HEK293 (cell line): Measurements from ENCODE around the gene MTRFR.

Source experiments
- GLI2 ChIP-seq: fragments of 450-650 bp; formaldehyde crosslinking; IDR thresholded peaks from 2 replicates; pipeline ENCODE4; 2017; ENCODE audit warnings: missing biosample characterization, missing genetic modification characterization, low read depth, borderline replicate concordance
- MEIS1 ChIP-seq: sonication (generic); formaldehyde crosslinking; IDR thresholded peaks from 2 replicates; pipeline ENCODE4 v1.8.1; 2022; ENCODE audit warnings: missing genetic modification reagents, mild to moderate bottlenecking, borderline replicate concordance
- OSR2 ChIP-seq: fragments of 450-650 bp; formaldehyde crosslinking; IDR thresholded peaks from 2 replicates; pipeline ENCODE4 v1.5.1; 2016; ENCODE audit warnings: missing biosample characterization, missing genetic modification characterization
- SALL2 ChIP-seq: fragments of 450-650 bp; formaldehyde crosslinking; IDR thresholded peaks from 2 replicates; pipeline ENCODE4 v1.5.0; 2017; ENCODE audit warnings: missing biosample characterization, mild to moderate bottlenecking, missing genetic modification characterization, borderline replicate concordance
- YY1 ChIP-seq: fragments of 450-650 bp; formaldehyde crosslinking; IDR thresholded peaks from 2 replicates; pipeline ENCODE4 v1.5.1; 2018; ENCODE audit warnings: missing biosample characterization, missing genetic modification characterization
- ZBTB20 ChIP-seq: fragments of 450-650 bp; formaldehyde crosslinking; IDR thresholded peaks from 2 replicates; pipeline ENCODE4 v1.5.1; 2016; ENCODE audit warnings: missing biosample characterization, missing genetic modification characterization
- ZBTB7A ChIP-seq: fragments of 450-650 bp; formaldehyde crosslinking; IDR thresholded peaks from 2 replicates; pipeline ENCODE4 v1.5.1; 2016; ENCODE audit warnings: low read depth, missing biosample characterization, missing genetic modification characterization
- ZBTB8A ChIP-seq: fragments of 450-650 bp; formaldehyde crosslinking; IDR thresholded peaks from 2 replicates; pipeline ENCODE4 v1.5.1; 2016; ENCODE audit warnings: missing biosample characterization, missing genetic modification characterization
- ZFHX2 ChIP-seq: fragments of 450-650 bp; formaldehyde crosslinking; conservative IDR thresholded peaks from 2 replicates; pipeline ENCODE4 v1.5.1; 2016; ENCODE audit warnings: missing biosample characterization, missing genetic modification characterization
- ZFP3 ChIP-seq: fragments of 450-650 bp; formaldehyde crosslinking; IDR thresholded peaks from 2 replicates; pipeline ENCODE4 v1.5.1; 2016; ENCODE audit warnings: low read depth, missing biosample characterization, missing genetic modification characterization
- ZNF184 ChIP-seq: fragments of 450-650 bp; IDR thresholded peaks from 2 replicates; pipeline ENCODE4 v1.5.1; 2018; ENCODE audit warnings: missing biosample characterization, mild to moderate bottlenecking, missing genetic modification characterization
- ZNF211 ChIP-seq: fragments of 450-650 bp; formaldehyde crosslinking; IDR thresholded peaks from 2 replicates; pipeline ENCODE4 v1.5.1; 2016; ENCODE audit warnings: low read depth, missing biosample characterization, missing genetic modification characterization
- ZNF239 ChIP-seq: fragments of 450-650 bp; formaldehyde crosslinking; IDR thresholded peaks from 2 replicates; pipeline ENCODE4 v1.5.1; 2016; ENCODE audit warnings: missing biosample characterization, missing genetic modification characterization
- ZNF324 ChIP-seq: fragments of 450-650 bp; formaldehyde crosslinking; IDR thresholded peaks from 2 replicates; pipeline ENCODE4 v1.5.1; 2016; ENCODE audit warnings: missing biosample characterization, missing genetic modification characterization
- ZNF426 ChIP-seq: fragments of 450-650 bp; formaldehyde crosslinking; IDR thresholded peaks from 2 replicates; pipeline ENCODE4 v1.5.1; 2017; ENCODE audit warnings: missing biosample characterization, missing genetic modification characterization, mild to moderate bottlenecking, inconsistent platforms, moderate library complexity
- ZNF560 ChIP-seq: fragments of 450-650 bp; formaldehyde crosslinking; IDR thresholded peaks from 2 replicates; pipeline ENCODE4 v1.5.1; 2017; ENCODE audit warnings: missing biosample characterization, missing genetic modification characterization, borderline replicate concordance
- ZNF600 ChIP-seq: fragments of 450-650 bp; formaldehyde crosslinking; IDR thresholded peaks from 2 replicates; pipeline ENCODE4 v1.5.1; 2016; ENCODE audit warnings: missing biosample characterization, missing genetic modification characterization
- ZNF623 ChIP-seq: fragments of 450-650 bp; formaldehyde crosslinking; IDR thresholded peaks from 2 replicates; pipeline ENCODE4 v1.5.1; 2016; ENCODE audit warnings: missing biosample characterization, missing genetic modification characterization
- ZNF624 ChIP-seq: fragments of 450-650 bp; formaldehyde crosslinking; IDR thresholded peaks from 2 replicates; pipeline ENCODE4 v1.5.1; 2017; ENCODE audit warnings: missing biosample characterization, missing genetic modification characterization
- ZNF654 ChIP-seq: fragments of 450-650 bp; formaldehyde crosslinking; IDR thresholded peaks from 2 replicates; pipeline ENCODE4 v1.5.1; 2016; ENCODE audit warnings: low read depth, missing biosample characterization, missing genetic modification characterization
- ZNF707 ChIP-seq: fragments of 450-650 bp; formaldehyde crosslinking; IDR thresholded peaks from 2 replicates; pipeline ENCODE4 v1.5.1; 2016; ENCODE audit warnings: missing biosample characterization, missing genetic modification characterization
- ZNF768 ChIP-seq: fragments of 450-650 bp; formaldehyde crosslinking; IDR thresholded peaks from 2 replicates; pipeline ENCODE4 v1.5.1; 2018; ENCODE audit warnings: missing biosample characterization, mild to moderate bottlenecking, missing genetic modification characterization
- TF ChIP-seq, protein P1 (sequence below): fragments of 450-650 bp; formaldehyde crosslinking; IDR thresholded peaks from 2 replicates; pipeline ENCODE4 v1.5.1; 2016; ENCODE audit warnings: missing biosample characterization, missing genetic modification characterization
- TF ChIP-seq, protein P2 (sequence below): fragments of 450-650 bp; IDR thresholded peaks from 2 replicates; pipeline ENCODE4 v1.5.1; 2018; ENCODE audit warnings: missing biosample characterization, mild to moderate bottlenecking, missing genetic modification characterization
- TF ChIP-seq, protein P3 (sequence below): fragments of 450-650 bp; formaldehyde crosslinking; IDR thresholded peaks from 2 replicates; pipeline ENCODE4 v1.5.1; 2016; ENCODE audit warnings: missing biosample characterization, missing genetic modification characterization
- TF ChIP-seq, protein P4 (sequence below): fragments of 450-650 bp; formaldehyde crosslinking; IDR thresholded peaks from 2 replicates; pipeline ENCODE4 v1.5.1; 2016; ENCODE audit warnings: missing biosample characterization, missing genetic modification characterization
- TF ChIP-seq, protein P5 (sequence below): fragments of 450-650 bp; formaldehyde crosslinking; IDR thresholded peaks from 2 replicates; pipeline ENCODE4 v1.5.1; 2016; ENCODE audit warnings: missing biosample characterization, missing genetic modification characterization
- TF ChIP-seq, protein P6 (sequence below): fragments of 450-650 bp; formaldehyde crosslinking; IDR thresholded peaks from 2 replicates; pipeline ENCODE4 v1.5.1; 2016; ENCODE audit warnings: missing biosample characterization, missing genetic modification characterization

The MTRFR gene

DNA sequence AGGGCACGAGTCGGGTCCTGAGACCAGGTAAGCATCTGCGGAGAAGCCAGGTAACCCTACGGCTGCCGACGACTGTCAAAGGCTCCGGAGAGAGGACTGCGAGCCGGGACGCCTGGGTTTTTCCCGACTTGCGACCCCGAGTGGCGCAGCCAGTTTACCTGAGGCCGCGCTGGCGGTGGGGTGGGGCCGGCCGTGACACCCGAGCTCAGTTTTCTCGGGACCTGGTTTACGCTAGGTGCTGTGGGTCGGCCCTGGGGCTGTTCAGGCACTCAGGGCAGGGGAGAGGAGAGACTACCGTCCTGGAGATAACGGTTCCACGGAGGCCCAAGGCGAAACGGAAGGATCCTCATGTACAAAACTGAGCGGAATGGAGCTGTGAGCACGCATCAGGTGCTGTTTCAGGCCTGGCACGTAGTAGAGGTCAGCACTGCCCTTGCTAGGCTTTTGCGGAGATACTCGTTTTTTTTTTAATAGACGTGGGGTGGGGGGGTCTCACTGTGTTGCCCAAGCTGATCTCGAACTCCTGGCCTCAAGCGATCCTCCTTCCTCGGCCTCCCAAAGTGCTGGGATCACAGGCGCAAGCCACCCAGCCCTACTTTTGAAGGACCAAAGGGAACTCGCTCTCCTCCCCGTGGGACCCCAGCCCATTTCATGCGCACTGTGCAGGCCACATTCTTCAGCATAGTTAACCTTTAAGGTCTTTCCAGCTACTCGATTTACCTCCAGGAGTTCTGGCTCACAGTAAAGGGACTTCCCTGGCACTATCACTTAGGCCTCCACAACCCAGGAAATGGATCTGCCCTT, 471 bp downstream of the MTRFR start (continued):
- TF ChIP-seq, protein P1, sequence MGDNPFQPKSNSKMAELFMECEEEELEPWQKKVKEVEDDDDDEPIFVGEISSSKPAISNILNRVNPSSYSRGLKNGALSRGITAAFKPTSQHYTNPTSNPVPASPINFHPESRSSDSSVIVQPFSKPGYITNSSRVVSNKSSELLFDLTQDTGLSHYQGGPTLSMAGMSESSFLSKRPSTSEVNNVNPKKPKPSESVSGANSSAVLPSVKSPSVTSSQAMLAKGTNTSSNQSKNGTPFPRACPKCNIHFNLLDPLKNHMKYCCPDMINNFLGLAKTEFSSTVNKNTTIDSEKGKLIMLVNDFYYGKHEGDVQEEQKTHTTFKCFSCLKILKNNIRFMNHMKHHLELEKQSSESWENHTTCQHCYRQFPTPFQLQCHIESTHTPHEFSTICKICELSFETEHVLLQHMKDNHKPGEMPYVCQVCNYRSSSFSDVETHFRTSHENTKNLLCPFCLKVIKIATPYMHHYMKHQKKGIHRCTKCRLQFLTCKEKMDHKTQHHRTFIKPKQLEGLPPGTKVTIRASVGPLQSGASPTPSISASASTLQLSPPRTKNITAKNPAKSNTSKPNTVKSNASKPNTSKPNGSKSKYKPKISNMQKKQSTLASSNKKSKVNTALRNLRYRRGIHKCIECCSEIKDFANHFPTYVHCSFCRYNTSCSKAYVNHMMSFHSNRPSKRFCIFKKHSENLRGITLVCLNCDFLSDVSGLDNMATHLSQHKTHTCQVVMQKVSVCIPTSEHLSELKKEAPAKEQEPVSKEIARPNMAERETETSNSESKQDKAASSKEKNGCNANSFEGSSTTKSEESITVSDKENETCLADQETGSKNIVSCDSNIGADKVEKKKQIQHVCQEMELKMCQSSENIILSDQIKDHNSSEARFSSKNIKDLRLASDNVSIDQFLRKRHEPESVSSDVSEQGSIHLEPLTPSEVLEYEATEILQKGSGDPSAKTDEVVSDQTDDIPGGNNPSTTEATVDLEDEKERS (tag by site-specific recombination) = no peak
- TF ChIP-seq ZNF654 = no peak
- TF ChIP-seq MEIS1 (CRISPR knock-in tag) = no peak
- peak; percentile 59; the same call in 1 of the 2 replicates for TF ChIP-seq ZFP3 (tag by site-specific recombination)
- no peak for TF ChIP-seq ZBTB7A
- TF ChIP-seq ZNF211 (tag by site-specific recombination) = no peak
- no peak for TF ChIP-seq ZNF624 (tag by site-specific recombination)
- TF ChIP-seq ZNF184 (tag by site-specific recombination) = no peak
- TF ChIP-seq ZNF324 (tag by site-specific recombination) = no peak
- TF ChIP-seq, protein P2, sequence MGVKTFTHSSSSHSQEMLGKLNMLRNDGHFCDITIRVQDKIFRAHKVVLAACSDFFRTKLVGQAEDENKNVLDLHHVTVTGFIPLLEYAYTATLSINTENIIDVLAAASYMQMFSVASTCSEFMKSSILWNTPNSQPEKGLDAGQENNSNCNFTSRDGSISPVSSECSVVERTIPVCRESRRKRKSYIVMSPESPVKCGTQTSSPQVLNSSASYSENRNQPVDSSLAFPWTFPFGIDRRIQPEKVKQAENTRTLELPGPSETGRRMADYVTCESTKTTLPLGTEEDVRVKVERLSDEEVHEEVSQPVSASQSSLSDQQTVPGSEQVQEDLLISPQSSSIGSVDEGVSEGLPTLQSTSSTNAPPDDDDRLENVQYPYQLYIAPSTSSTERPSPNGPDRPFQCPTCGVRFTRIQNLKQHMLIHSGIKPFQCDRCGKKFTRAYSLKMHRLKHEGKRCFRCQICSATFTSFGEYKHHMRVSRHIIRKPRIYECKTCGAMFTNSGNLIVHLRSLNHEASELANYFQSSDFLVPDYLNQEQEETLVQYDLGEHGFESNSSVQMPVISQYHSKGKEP = no peak
- TF ChIP-seq ZNF239 = no peak
- TF ChIP-seq, protein P3, sequence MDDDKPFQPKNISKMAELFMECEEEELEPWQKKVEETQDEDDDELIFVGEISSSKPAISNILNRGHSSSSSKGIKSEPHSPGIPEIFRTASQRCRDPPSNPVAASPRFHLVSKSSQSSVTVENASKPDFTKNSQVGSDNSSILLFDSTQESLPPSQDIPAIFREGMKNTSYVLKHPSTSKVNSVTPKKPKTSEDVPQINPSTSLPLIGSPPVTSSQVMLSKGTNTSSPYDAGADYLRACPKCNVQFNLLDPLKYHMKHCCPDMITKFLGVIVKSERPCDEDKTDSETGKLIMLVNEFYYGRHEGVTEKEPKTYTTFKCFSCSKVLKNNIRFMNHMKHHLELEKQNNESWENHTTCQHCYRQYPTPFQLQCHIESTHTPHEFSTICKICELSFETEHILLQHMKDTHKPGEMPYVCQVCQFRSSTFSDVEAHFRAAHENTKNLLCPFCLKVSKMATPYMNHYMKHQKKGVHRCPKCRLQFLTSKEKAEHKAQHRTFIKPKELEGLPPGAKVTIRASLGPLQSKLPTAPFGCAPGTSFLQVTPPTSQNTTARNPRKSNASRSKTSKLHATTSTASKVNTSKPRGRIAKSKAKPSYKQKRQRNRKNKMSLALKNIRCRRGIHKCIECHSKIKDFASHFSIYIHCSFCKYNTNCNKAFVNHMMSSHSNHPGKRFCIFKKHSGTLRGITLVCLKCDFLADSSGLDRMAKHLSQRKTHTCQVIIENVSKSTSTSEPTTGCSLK (tag by site-specific recombination) = no peak
- TF ChIP-seq SALL2 (tag by site-specific recombination) = no peak
- TF ChIP-seq ZNF600 (tag by site-specific recombination) = no peak; the same call in 1 of the 2 replicates
- no peak for TF ChIP-seq YY1 (tag by site-specific recombination)
- TF ChIP-seq, protein P4, sequence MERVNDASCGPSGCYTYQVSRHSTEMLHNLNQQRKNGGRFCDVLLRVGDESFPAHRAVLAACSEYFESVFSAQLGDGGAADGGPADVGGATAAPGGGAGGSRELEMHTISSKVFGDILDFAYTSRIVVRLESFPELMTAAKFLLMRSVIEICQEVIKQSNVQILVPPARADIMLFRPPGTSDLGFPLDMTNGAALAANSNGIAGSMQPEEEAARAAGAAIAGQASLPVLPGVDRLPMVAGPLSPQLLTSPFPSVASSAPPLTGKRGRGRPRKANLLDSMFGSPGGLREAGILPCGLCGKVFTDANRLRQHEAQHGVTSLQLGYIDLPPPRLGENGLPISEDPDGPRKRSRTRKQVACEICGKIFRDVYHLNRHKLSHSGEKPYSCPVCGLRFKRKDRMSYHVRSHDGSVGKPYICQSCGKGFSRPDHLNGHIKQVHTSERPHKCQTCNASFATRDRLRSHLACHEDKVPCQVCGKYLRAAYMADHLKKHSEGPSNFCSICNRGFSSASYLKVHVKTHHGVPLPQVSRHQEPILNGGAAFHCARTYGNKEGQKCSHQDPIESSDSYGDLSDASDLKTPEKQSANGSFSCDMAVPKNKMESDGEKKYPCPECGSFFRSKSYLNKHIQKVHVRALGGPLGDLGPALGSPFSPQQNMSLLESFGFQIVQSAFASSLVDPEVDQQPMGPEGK = no peak; the same call in 1 of the 2 replicates
- no peak for TF ChIP-seq ZNF426
- no peak for TF ChIP-seq ZNF707 (tag by site-specific recombination)
- no peak for TF ChIP-seq ZBTB8A
- TF ChIP-seq, protein P5, sequence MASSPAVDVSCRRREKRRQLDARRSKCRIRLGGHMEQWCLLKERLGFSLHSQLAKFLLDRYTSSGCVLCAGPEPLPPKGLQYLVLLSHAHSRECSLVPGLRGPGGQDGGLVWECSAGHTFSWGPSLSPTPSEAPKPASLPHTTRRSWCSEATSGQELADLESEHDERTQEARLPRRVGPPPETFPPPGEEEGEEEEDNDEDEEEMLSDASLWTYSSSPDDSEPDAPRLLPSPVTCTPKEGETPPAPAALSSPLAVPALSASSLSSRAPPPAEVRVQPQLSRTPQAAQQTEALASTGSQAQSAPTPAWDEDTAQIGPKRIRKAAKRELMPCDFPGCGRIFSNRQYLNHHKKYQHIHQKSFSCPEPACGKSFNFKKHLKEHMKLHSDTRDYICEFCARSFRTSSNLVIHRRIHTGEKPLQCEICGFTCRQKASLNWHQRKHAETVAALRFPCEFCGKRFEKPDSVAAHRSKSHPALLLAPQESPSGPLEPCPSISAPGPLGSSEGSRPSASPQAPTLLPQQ (tag by site-specific recombination) = peak; percentile 45
- no peak for TF ChIP-seq ZBTB20 (tag by site-specific recombination)
- TF ChIP-seq ZNF560 (tag by site-specific recombination) = no peak
- no peak for TF ChIP-seq GLI2 (tag by site-specific recombination)
- TF ChIP-seq ZFHX2 (tag by site-specific recombination) = no peak
- TF ChIP-seq, protein P6, sequence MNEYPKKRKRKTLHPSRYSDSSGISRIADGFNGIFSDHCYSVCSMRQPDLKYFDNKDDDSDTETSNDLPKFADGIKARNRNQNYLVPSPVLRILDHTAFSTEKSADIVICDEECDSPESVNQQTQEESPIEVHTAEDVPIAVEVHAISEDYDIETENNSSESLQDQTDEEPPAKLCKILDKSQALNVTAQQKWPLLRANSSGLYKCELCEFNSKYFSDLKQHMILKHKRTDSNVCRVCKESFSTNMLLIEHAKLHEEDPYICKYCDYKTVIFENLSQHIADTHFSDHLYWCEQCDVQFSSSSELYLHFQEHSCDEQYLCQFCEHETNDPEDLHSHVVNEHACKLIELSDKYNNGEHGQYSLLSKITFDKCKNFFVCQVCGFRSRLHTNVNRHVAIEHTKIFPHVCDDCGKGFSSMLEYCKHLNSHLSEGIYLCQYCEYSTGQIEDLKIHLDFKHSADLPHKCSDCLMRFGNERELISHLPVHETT (tag by site-specific recombination) = 0 out of 2 replicates have a peak, but pooled peaks have one; percentile 68
- no peak for TF ChIP-seq OSR2 (tag by site-specific recombination)
- no peak for TF ChIP-seq ZNF768 (tag by site-specific recombination)
- TF ChIP-seq ZNF623 (tag by site-specific recombination) = no peak
